ENCODE measurements around the gene NFATC1. TPM values are rescaled to one million over a fixed set of nuclear protein-coding genes. Genes with fewer than 3 reads are reported as not detected.

Gene NFATC1
- polyA plus RNA-seq, 2 donors, result 1.3 to 1.9 TPM

DNA sequence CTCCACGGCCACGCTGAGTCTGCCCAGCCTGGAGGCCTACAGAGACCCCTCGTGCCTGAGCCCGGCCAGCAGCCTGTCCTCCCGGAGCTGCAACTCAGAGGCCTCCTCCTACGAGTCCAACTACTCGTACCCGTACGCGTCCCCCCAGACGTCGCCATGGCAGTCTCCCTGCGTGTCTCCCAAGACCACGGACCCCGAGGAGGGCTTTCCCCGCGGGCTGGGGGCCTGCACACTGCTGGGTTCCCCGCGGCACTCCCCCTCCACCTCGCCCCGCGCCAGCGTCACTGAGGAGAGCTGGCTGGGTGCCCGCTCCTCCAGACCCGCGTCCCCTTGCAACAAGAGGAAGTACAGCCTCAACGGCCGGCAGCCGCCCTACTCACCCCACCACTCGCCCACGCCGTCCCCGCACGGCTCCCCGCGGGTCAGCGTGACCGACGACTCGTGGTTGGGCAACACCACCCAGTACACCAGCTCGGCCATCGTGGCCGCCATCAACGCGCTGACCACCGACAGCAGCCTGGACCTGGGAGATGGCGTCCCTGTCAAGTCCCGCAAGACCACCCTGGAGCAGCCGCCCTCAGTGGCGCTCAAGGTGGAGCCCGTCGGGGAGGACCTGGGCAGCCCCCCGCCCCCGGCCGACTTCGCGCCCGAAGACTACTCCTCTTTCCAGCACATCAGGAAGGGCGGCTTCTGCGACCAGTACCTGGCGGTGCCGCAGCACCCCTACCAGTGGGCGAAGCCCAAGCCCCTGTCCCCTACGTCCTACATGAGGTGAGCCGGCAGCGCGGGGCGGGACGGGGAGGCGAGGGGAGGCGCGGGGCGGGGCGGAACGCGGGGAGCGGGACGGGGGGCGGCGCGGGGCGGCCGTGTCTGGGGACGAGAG, 15.2 kb downstream of the NFATC1 start:
- Histone ChIP-seq H3K4me1 (ENCODE audit: control insufficient read depth in 2 of 2, insufficient read depth in 2 of 2, low read length in 1 of 2) (no peaks in the 10 kb centered on the region), H3K4me3 (ENCODE audit: low read depth in 1 of 2, low read length in 2 of 2) (no peak overlapping the region), H3K36me3 (ENCODE audit: control insufficient read depth in 2 of 2, insufficient read depth in 2 of 2, low read length in 1 of 2) (peaks cover 0 to 5% of the 10 kb centered on the region in 2 donors), H3K9me3 (ENCODE audit: control insufficient read depth in 2 of 2, insufficient read depth in 1 of 2, low read depth in 1 of 2, low read length in 1 of 2) (no peaks in the 10 kb centered on the region), H3K27me3 (ENCODE audit: control insufficient read depth in 1 of 2, insufficient read depth in 2 of 2, low read length in 2 of 2) (no peaks in the 10 kb centered on the region), H3K27ac (ENCODE audit: low read depth in 2 of 2, low read length in 1 of 2) (no peak overlapping the region)
- 96 to 98% methylated on average over 77 to 84 of the region's 84 CpGs for WGBS, 2 donors

DNA sequence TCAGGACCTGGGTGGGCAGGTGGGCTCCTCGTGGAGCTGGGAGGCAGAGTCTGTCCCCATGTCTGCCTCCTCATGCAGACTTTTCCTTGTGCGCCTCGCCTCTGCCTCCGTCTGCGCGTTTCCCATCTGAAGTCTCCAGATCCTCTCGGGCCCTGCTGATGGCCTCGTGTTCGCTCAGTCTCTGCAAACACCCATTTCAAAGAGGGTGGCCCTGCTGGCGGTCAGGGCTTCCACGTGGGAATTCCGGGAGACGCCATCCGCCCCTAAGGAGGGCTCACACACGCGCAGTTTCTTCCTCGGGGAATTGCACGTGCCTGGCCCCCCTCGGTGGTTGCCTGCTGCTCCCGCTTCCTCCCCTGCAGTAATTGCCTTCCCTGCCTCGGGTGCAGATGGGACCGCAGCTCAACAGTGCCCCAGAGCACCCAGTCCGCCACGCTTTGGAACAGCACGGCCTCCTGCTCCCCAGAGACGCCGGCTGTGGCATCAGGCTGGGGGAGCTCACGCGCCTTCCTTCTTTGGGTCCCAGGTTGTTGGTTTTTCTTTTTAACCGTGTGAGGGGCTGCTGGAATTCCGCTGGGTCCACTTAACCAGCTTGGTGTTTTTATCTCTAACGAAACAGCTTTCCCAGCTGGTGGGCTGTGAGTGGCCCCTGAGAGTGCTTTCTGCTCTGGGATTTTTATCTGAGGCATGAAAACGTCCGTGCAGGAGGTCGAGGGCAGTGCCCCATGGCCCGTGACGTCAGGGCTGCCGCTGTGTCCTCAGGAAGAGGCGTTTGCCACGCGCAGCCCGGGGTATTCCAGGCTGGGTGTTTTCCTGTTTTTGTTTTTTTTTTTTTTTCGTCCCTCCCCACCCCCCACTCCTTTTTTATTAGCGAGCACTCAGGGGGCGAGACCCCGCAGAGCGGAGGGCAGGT, 16.1 kb downstream of the NFATC1 start:
- Histone ChIP-seq H3K27me3 (ENCODE audit: control insufficient read depth in 1 of 2, insufficient read depth in 2 of 2, low read length in 2 of 2) (no peaks in the 10 kb centered on the region), H3K4me1 (ENCODE audit: control insufficient read depth in 2 of 2, insufficient read depth in 2 of 2, low read length in 1 of 2) (peaks cover 0 to 5% of the 10 kb centered on the region in 2 donors), H3K4me3 (ENCODE audit: low read depth in 1 of 2, low read length in 2 of 2) (no peak overlapping the region), H3K9me3 (ENCODE audit: control insufficient read depth in 2 of 2, insufficient read depth in 1 of 2, low read depth in 1 of 2, low read length in 1 of 2) (no peaks in the 10 kb centered on the region), H3K36me3 (ENCODE audit: control insufficient read depth in 2 of 2, insufficient read depth in 2 of 2, low read length in 1 of 2) (peaks cover 0 to 5% of the 10 kb centered on the region in 2 donors), H3K27ac (ENCODE audit: low read depth in 2 of 2, low read length in 1 of 2) (no peak overlapping the region)
- 78 to 84% methylated on average over 47 of the region's 47 CpGs for WGBS, 2 donors

DNA sequence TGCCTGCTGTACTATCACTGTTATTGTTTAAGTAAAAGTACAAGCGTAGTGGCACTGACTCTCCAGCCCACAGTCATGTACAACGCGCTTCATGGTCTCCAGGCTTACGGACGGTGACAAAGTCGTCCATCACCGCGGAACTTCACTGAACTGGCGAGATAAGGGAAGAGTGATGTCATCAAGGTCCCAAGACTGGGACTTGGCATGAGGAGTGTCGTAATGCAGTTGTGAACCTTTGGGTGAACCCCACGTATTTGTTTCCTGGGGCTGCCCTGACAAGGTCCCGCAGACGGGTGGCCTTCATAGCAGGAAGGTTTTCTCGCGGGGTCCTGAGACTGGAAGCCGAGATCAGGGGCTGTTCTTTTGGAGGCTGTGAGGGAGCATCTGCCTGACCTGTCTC, 17.3 kb downstream of the NFATC1 start:
- H3K36me3 ChIP-seq (ENCODE audit: control insufficient read depth in 2 of 2, insufficient read depth in 2 of 2, low read length in 1 of 2), result peaks cover 0 to 5% of the 10 kb centered on the region in 2 donors
- no peaks in the 10 kb centered on the region for H3K27me3 ChIP-seq (ENCODE audit: control insufficient read depth in 1 of 2, insufficient read depth in 2 of 2, low read length in 2 of 2)
- peak overlapping the region in 1 of 2 donors; percentile 9 for H3K27ac ChIP-seq (ENCODE audit: low read depth in 2 of 2, low read length in 1 of 2)
- H3K9me3 ChIP-seq (ENCODE audit: control insufficient read depth in 2 of 2, insufficient read depth in 1 of 2, low read depth in 1 of 2, low read length in 1 of 2), result no peaks in the 10 kb centered on the region
- H3K4me1 ChIP-seq (ENCODE audit: control insufficient read depth in 2 of 2, insufficient read depth in 2 of 2, low read length in 1 of 2), result peaks cover 0 to 5% of the 10 kb centered on the region in 2 donors
- H3K4me3 ChIP-seq (ENCODE audit: low read depth in 1 of 2, low read length in 2 of 2), result no peak overlapping the region
- 92% methylated on average over 16 of the region's 16 CpGs for WGBS, 2 donors

DNA sequence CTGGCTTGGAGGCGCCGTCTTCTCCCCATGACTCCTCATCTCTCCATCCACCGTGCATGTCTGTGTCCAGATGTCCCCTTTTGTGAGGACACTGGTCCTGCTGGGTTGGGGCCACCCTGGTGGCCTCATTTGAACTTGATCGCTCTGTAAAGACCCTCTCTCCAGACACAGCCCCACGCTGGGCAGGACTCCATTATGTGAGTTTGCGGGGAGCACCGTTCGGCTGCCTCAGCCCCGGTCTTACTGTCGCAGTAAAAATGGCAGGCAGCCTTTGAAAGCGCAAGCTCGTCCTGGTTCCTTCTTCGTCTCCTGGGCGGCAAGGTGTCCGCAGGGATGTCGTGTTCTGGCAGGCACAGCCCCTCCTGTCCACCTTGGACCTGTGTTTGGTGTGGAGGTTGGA, 17.7 kb downstream of the NFATC1 start:
- H3K4me3 ChIP-seq (ENCODE audit: low read depth in 1 of 2, low read length in 2 of 2), result no peak overlapping the region
- no peaks in the 10 kb centered on the region for H3K27me3 ChIP-seq (ENCODE audit: control insufficient read depth in 1 of 2, insufficient read depth in 2 of 2, low read length in 2 of 2)
- H3K36me3 ChIP-seq (ENCODE audit: control insufficient read depth in 2 of 2, insufficient read depth in 2 of 2, low read length in 1 of 2), result peaks cover 0 to 5% of the 10 kb centered on the region in 2 donors
- H3K4me1 ChIP-seq (ENCODE audit: control insufficient read depth in 2 of 2, insufficient read depth in 2 of 2, low read length in 1 of 2), result peaks cover 2 to 5% of the 10 kb centered on the region in 2 donors
- peak overlapping the region in 1 of 2 donors; percentile 9 for H3K27ac ChIP-seq (ENCODE audit: low read depth in 2 of 2, low read length in 1 of 2)
- WGBS, 2 donors, result 94 to 95% methylated on average over 16 of the region's 16 CpGs
- no peaks in the 10 kb centered on the region for H3K9me3 ChIP-seq (ENCODE audit: control insufficient read depth in 2 of 2, insufficient read depth in 1 of 2, low read depth in 1 of 2, low read length in 1 of 2)

DNA sequence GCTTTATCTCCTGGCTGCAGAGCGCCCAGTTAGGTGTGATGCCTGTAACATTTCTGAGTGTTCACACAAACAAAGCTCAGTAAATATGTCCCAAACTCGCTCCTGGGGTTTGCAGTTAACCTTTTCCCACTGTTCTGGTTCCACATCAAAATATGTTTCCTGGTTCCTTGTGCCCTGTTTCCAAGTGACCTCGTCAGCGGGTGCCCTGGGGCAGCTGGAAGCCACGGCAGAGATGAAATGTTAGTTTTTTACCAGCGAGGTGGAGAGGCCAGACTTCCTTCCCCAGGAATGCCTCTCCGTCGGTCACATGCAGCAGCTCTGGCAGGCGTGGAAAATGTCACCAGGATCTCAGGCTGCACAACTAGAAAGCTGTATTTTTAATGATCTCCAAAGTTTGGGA, 18.2 kb downstream of the NFATC1 start:
- Histone ChIP-seq H3K4me1 (ENCODE audit: control insufficient read depth in 2 of 2, insufficient read depth in 2 of 2, low read length in 1 of 2) (peaks cover 4 to 5% of the 10 kb centered on the region in 2 donors), H3K36me3 (ENCODE audit: control insufficient read depth in 2 of 2, insufficient read depth in 2 of 2, low read length in 1 of 2) (peaks cover 0 to 5% of the 10 kb centered on the region in 2 donors), H3K4me3 (ENCODE audit: low read depth in 1 of 2, low read length in 2 of 2) (no peak overlapping the region), H3K9me3 (ENCODE audit: control insufficient read depth in 2 of 2, insufficient read depth in 1 of 2, low read depth in 1 of 2, low read length in 1 of 2) (no peaks in the 10 kb centered on the region), H3K27me3 (ENCODE audit: control insufficient read depth in 1 of 2, insufficient read depth in 2 of 2, low read length in 2 of 2) (no peaks in the 10 kb centered on the region), H3K27ac (ENCODE audit: low read depth in 2 of 2, low read length in 1 of 2) (no peak overlapping the region)
- WGBS, 2 donors, result 59 to 68% methylated on average over 9 of the region's 9 CpGs

DNA sequence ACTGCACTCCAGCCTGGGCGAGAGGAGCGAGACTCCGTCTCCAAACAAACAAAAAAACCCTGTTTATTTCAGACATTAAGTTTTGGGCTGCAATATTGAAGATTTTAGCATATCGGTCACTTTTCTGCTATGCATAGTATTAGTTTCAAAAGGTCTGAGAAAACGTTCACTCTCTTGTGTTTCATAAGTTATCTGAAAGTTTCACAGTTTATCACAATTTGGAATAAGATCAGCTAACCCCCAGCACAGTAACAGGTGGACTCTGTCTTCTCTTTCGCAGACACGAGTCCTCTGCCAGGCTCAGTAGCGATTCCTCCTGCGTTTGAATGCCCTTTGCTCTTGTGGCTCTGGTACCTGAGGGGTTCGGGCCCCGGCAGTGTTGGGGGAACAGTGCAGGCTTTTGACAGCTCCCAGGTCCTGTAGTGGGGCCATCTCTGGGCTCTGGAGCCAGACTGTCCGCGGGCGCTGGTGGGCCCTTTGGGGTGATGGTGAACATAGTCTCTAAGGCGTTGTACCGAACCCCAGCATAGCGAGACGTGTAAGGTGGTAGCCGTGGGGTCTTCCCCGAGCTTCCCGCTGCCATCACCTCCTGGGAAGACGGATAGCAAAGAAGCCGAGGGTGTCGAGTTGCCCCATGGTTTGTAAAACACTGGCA, 20.4 kb downstream of the NFATC1 start:
- H3K36me3 ChIP-seq (ENCODE audit: control insufficient read depth in 2 of 2, insufficient read depth in 2 of 2, low read length in 1 of 2), result peaks cover 0 to 3% of the 10 kb centered on the region in 2 donors
- no peak overlapping the region for H3K27ac ChIP-seq (ENCODE audit: low read depth in 2 of 2, low read length in 1 of 2)
- 90 to 92% methylated on average over 24 of the region's 24 CpGs for WGBS, 2 donors
- no peak overlapping the region for H3K4me3 ChIP-seq (ENCODE audit: low read depth in 1 of 2, low read length in 2 of 2)
- H3K4me1 ChIP-seq (ENCODE audit: control insufficient read depth in 2 of 2, insufficient read depth in 2 of 2, low read length in 1 of 2), result peaks cover 4 to 5% of the 10 kb centered on the region in 2 donors
- no peaks in the 10 kb centered on the region for H3K27me3 ChIP-seq (ENCODE audit: control insufficient read depth in 1 of 2, insufficient read depth in 2 of 2, low read length in 2 of 2)
- no peaks in the 10 kb centered on the region for H3K9me3 ChIP-seq (ENCODE audit: control insufficient read depth in 2 of 2, insufficient read depth in 1 of 2, low read depth in 1 of 2, low read length in 1 of 2)

DNA sequence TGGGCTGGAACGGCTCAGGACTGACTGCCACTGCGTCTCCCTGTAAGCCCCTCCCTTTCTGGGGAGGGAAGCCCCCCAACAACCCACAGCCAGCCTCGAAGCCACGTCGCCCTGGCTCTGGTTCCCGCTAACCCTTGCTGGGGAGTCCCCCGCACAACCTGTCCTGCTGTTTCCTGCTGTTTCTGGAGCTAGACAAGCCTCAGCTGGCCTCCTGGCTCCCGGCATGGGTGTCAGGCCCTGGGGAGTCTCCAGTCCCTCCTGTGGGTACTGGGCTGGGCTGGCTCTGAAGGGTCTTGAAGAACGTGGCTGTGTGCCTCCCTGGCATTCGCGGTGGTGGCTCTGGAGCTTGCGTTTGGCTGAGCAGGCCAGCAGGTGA, 20.9 kb downstream of the NFATC1 start:
- Histone ChIP-seq H3K4me1 (ENCODE audit: control insufficient read depth in 2 of 2, insufficient read depth in 2 of 2, low read length in 1 of 2) (peaks cover 4 to 5% of the 10 kb centered on the region in 2 donors), H3K27ac (ENCODE audit: low read depth in 2 of 2, low read length in 1 of 2) (no peak overlapping the region), H3K9me3 (ENCODE audit: control insufficient read depth in 2 of 2, insufficient read depth in 1 of 2, low read depth in 1 of 2, low read length in 1 of 2) (no peaks in the 10 kb centered on the region), H3K36me3 (ENCODE audit: control insufficient read depth in 2 of 2, insufficient read depth in 2 of 2, low read length in 1 of 2) (peaks cover 0 to 3% of the 10 kb centered on the region in 2 donors), H3K27me3 (ENCODE audit: control insufficient read depth in 1 of 2, insufficient read depth in 2 of 2, low read length in 2 of 2) (no peaks in the 10 kb centered on the region), H3K4me3 (ENCODE audit: low read depth in 1 of 2, low read length in 2 of 2) (no peak overlapping the region)
- 54 to 61% methylated on average over 12 of the region's 12 CpGs for WGBS, 2 donors

DNA sequence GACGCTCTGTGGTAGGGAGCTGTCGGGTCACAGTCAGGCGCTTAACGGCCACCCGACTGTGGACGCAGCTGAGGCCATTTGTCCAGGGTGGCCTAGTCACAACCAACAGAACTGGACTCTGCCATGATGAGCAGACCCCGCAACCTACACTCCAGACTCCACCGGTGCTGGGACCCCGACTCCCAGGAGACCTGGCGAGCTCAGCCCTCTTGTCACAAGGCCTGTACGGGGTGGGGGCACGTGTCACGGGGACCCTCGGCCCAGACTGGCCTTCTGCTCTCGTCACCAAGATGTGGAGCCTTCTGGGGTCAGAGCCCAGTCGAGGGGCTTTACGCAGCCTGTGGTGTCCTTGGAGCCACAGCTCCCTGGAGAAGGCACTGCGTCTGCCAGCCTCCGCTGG, 22.5 kb downstream of the NFATC1 start:
- H3K27ac ChIP-seq (ENCODE audit: low read depth in 2 of 2, low read length in 1 of 2), result no peak overlapping the region
- 90 to 96% methylated on average over 19 of the region's 19 CpGs for WGBS, 2 donors
- H3K9me3 ChIP-seq (ENCODE audit: control insufficient read depth in 2 of 2, insufficient read depth in 1 of 2, low read depth in 1 of 2, low read length in 1 of 2), result no peaks in the 10 kb centered on the region
- peaks cover 0 to 3% of the 10 kb centered on the region in 2 donors for H3K36me3 ChIP-seq (ENCODE audit: control insufficient read depth in 2 of 2, insufficient read depth in 2 of 2, low read length in 1 of 2)
- H3K4me3 ChIP-seq (ENCODE audit: low read depth in 1 of 2, low read length in 2 of 2), result no peak overlapping the region
- H3K4me1 ChIP-seq (ENCODE audit: control insufficient read depth in 2 of 2, insufficient read depth in 2 of 2, low read length in 1 of 2), result peaks cover 4 to 5% of the 10 kb centered on the region in 2 donors
- no peaks in the 10 kb centered on the region for H3K27me3 ChIP-seq (ENCODE audit: control insufficient read depth in 1 of 2, insufficient read depth in 2 of 2, low read length in 2 of 2)

DNA sequence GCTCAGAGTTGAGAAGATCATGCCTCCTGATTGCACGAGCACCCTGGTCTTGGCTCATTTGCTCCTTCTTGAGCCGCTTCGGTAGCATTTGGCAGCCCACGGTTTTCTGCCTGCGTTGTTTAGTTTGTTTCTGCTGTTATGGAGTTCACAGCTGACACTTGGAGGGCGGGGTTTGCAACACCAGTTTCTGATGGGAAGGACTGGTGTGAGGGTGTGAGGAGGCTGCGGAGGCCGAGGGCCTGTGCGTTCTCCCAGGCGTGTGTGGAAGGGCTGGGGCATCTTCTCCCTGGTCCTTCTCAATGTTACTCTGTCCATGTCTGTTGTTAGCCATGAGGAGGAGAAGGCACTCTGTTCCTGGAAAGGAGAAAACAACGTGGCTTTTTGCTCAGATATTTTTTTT, 22.9 kb downstream of the NFATC1 start:
- H3K4me1 ChIP-seq (ENCODE audit: control insufficient read depth in 2 of 2, insufficient read depth in 2 of 2, low read length in 1 of 2), result peaks cover 4 to 5% of the 10 kb centered on the region in 2 donors
- H3K36me3 ChIP-seq (ENCODE audit: control insufficient read depth in 2 of 2, insufficient read depth in 2 of 2, low read length in 1 of 2), result no peaks in the 10 kb centered on the region
- H3K27me3 ChIP-seq (ENCODE audit: control insufficient read depth in 1 of 2, insufficient read depth in 2 of 2, low read length in 2 of 2), result no peaks in the 10 kb centered on the region
- H3K27ac ChIP-seq (ENCODE audit: low read depth in 2 of 2, low read length in 1 of 2), result no peak overlapping the region
- 76% methylated on average over 11 of the region's 11 CpGs for WGBS, 2 donors
- no peaks in the 10 kb centered on the region for H3K9me3 ChIP-seq (ENCODE audit: control insufficient read depth in 2 of 2, insufficient read depth in 1 of 2, low read depth in 1 of 2, low read length in 1 of 2)
- H3K4me3 ChIP-seq (ENCODE audit: low read depth in 1 of 2, low read length in 2 of 2), result no peak overlapping the region
